Measurements from ENCODE around the gene SAMD14. TPM values are rescaled to one million over a fixed set of nuclear protein-coding genes. Genes with fewer than 3 reads are reported as not detected.

SAMD14 gene
- total and polyA plus RNA-seq, 12 donors: 1.5 to 3.8 (median 2.0) TPM

GRCh38 chr17:50088952-50089825 is 40.8 kb downstream of the SAMD14 start:
- no peak overlapping the region for H3K27ac ChIP-seq
- no peaks in the 10 kb centered on the region for H3K27me3 ChIP-seq
- H3K4me1 ChIP-seq: peaks cover 0 to 6% (median 3%) of the 10 kb centered on the region in 9 donors
- H3K4me3 ChIP-seq: no peak overlapping the region
- TF ChIP-seq, protein P1, sequence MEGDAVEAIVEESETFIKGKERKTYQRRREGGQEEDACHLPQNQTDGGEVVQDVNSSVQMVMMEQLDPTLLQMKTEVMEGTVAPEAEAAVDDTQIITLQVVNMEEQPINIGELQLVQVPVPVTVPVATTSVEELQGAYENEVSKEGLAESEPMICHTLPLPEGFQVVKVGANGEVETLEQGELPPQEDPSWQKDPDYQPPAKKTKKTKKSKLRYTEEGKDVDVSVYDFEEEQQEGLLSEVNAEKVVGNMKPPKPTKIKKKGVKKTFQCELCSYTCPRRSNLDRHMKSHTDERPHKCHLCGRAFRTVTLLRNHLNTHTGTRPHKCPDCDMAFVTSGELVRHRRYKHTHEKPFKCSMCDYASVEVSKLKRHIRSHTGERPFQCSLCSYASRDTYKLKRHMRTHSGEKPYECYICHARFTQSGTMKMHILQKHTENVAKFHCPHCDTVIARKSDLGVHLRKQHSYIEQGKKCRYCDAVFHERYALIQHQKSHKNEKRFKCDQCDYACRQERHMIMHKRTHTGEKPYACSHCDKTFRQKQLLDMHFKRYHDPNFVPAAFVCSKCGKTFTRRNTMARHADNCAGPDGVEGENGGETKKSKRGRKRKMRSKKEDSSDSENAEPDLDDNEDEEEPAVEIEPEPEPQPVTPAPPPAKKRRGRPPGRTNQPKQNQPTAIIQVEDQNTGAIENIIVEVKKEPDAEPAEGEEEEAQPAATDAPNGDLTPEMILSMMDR (IDR thresholded peaks at IDR 0.05): no peak
- 83 to 85% methylated on average over 25 of the region's 25 CpGs for WGBS, 2 donors
- intact Hi-C loops (cut with DNase I): loop anchor here in 4 of 10 donors (2.0 to 10.0 kb wide), 4 partner anchors 62 to 524 kb away; no protein-coding TSS in a partner anchor
- DNase-seq: no peak
- peaks cover 0 to 31% (median 0%) of the 10 kb centered on the region in 9 donors for H3K36me3 ChIP-seq
- ATAC-seq: no peak
- no peaks in the 10 kb centered on the region for H3K9me3 ChIP-seq

- H3K27me3 ChIP-seq: no peaks in the 10 kb centered on the region
- intact Hi-C loops (cut with DNase I): loop anchor here (1.0 to 10.0 kb wide), 9 partner anchors 35 to 523 kb away; no protein-coding TSS in a partner anchor
- H3K4me3 ChIP-seq: no peak overlapping the region
- no peaks in the 10 kb centered on the region for H3K4me1 ChIP-seq
- no peak for DNase-seq
- H3K27ac ChIP-seq: no peak overlapping the region
- 86 to 89% methylated on average over 19 of the region's 19 CpGs for WGBS, 2 donors
- no peaks in the 10 kb centered on the region for H3K9me3 ChIP-seq
- TF ChIP-seq, protein P1 (IDR thresholded peaks at IDR 0.05): no peak
- peaks cover 0 to 40% (median 0%) of the 10 kb centered on the region in 9 donors for H3K36me3 ChIP-seq
- ATAC-seq: peak in 6 of 8 donors; percentile 8 to 49 (median 20)
Measured at GRCh38 chr17:50087912-50088405, 42.0 kb downstream of the SAMD14 start.

- H3K4me1 ChIP-seq: no peaks in the 10 kb centered on the region
- intact Hi-C loops (cut with DNase I): loop anchor here in 9 of 10 donors (1.0 to 10.0 kb wide), 9 partner anchors 35 to 523 kb away; no protein-coding TSS in a partner anchor
- no peaks in the 10 kb centered on the region for H3K9me3 ChIP-seq
- TF ChIP-seq, protein P1 (IDR thresholded peaks at IDR 0.05): peak; percentile 94 to 99 (median 96)
- peaks cover 0 to 46% (median 0%) of the 10 kb centered on the region in 9 donors for H3K36me3 ChIP-seq
- ATAC-seq (peak; percentile 76 to 93 (median 86)), DNase-seq (peak; percentile 63 to 78)
- 53 to 55% methylated on average over 10 of the region's 10 CpGs for WGBS, 2 donors
- H3K27me3 ChIP-seq: no peaks in the 10 kb centered on the region
- H3K4me3 ChIP-seq: no peak overlapping the region
- H3K27ac ChIP-seq: no peak overlapping the region
Measured at GRCh38 chr17:50087246-50087911, 42.6 kb downstream of the SAMD14 start.

DNA sequence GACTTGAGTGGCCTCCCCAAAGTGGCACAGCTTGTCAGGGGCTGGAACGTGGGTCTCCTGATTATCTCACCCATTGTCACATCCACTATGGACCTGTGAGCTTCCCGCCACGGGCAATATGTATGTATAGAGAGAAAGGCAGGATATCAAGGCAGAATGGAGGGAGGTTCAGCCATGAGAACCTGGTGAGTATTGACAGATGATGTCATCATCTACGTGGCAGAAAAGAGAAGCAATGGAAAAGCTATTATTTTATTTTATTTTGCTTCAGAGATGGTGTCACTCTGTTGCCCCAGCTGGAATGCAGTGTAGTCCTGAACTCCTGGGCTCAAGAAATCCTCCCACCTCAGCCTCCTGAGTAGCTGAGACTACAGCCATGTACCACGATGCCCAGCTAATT is 48.2 kb downstream of the SAMD14 start:
- ATAC-seq (no peak), DNase-seq (no peak)
- Histone ChIP-seq H3K27me3 (no peaks in the 10 kb centered on the region), H3K36me3 (peaks cover 0 to 69% (median 26%) of the 10 kb centered on the region in 9 donors), H3K4me1 (peaks cover 0 to 18% (median 3%) of the 10 kb centered on the region in 9 donors), H3K27ac (peak overlapping the region in 6 of 10 donors; percentile 29 to 63 (median 51)), H3K4me3 (no peak overlapping the region), H3K9me3 (no peaks in the 10 kb centered on the region)
- TF ChIP-seq, protein P1 (IDR thresholded peaks at IDR 0.05): no peak
- 78 to 80% methylated on average over 5 of the region's 5 CpGs for WGBS, 2 donors
- intact Hi-C loops (cut with DNase I): loop anchor here in 3 of 10 donors (10.0 kb wide), 3 partner anchors 197 to 517 kb away; no protein-coding TSS in a partner anchor
